HG02678 (cell line): Measurements from ENCODE around the gene NELFE.
"Not testable (repeated sequence)": the region's sequence is repeated elsewhere in the genome, so short reads cannot be mapped to it uniquely, and the experiment has no call there.

Experiments used
- ATAC-seq: cut with Tn5 transposase; IDR thresholded peaks from one replicate; pipeline ENCODE4 v1.9.1; 2021; ENCODE audit warnings: mild to moderate bottlenecking, moderate library complexity; ENCODE audit not compliant: unreplicated experiment

NELFE gene

GRCh38 chr6:31919624-31920303 lies 39.0 kb downstream of the NELFE start:
- ATAC-seq: no peak

DNA sequence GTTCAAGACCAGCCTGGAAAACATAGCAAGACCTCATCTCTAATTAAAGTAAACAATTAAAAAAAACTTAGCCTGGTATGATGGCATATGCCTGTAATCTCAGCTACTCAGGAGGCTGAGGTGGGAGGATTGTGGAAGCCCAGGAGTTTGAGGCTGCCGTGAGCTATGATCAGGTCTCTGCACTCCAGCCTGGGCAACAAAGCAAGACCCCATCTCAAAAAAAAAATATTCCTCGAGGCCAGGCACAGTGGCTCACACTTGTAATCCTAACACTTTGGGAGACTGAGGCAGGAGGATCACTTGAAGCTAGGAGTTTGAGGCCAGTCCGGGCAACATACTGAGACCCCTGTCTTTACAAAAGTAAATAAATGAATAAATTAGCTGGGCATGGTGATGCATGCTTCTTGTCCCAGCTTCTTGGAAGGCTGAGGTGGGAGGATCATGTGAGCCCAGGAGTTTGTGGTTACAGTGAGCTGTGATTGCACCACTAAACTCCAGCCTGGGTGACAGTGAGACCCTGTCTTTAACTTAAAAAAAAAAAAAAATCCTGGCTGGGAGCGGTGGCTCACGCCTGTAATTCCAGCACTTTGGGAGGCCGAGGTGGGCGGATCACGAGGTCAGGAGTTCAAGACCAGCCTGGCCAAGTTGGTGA lies 40.6 kb downstream of the NELFE start:
- no peak for ATAC-seq

DNA sequence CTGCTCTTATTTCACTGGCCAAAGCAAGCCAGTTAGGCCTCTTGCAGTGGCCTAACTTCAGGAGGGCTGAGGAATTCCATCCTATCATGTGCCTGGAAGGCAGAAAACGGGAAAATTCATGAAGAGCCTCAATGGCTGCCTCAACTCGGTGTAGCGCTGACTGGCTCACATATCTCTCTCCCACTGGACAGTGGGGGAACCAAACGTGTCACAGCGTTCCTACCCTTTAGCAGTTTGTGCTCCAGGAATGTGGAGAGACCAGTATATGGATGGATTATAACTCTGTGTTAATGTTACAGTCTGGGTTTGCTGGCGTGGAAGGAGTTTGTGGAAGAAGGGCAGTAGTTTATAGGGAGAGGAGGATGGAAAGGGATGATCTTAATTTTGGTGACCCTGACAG lies 43.0 kb downstream of the NELFE start:
- no peak for ATAC-seq

DNA sequence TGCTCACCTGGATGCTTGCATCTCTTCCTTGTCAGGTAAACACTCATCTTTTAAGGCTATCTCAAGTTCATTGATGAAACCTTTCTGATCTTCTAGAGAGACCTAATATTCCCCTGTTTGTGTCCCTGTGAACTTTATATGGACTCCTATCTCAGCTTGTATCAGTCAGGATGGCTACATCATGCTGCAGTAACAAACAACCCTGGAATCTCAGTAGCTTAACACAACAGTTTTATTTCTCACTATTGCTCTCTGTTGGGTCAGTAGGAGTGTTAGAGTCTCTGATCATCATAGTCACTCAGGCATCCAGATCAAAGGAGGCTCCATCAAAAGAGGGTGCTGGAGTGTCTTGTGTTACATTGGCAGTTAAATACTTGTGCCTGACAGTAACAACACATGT lies 43.4 kb downstream of the NELFE start:
- ATAC-seq: no peak

- ATAC-seq: no peak
These were observed 46.8 kb downstream of the NELFE start for GRCh38 chr6:31911826-31912585.

- ATAC-seq: not testable (repeated sequence)
These were observed 49.5 kb downstream of the NELFE start for GRCh38 chr6:31909298-31909697.

GRCh38 chr6:31908791-31909190 lies 50.0 kb downstream of the NELFE start:
- peak; percentile 76 for ATAC-seq

GRCh38 chr6:31908255-31908654 lies 50.5 kb downstream of the NELFE start:
- ATAC-seq: not testable (repeated sequence)

DNA sequence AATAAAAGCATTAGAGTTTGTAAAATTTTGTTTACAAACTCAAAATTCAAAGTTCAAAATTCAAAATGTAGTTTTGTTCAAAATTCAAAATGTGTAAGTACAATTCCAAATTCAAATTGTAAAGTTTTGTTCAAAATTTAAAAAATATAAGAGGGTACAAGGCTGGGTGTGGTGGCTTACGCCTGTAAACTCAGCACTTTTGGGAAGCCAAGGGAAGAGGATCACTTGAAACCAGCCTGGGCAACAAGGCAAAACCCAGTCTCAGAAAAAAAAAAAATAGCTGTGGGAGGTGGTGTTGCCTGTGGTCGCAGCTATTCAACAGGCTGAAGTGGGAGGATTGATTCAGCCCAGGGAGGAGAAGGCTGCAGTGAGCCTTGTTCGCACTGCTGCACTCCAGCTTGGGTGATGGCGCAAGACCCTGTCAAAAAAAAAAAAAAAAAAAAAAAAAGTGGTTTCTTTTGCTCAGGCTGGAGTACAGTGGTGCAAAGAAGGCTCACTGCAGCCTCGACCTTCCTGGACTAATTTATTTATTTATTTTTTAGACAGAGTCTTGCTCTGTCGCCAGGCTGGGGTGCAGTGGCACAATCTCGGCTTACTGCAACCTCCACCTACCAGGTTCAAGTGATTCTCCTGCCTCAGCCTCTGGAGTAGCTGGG lies 51.5 kb downstream of the NELFE start:
- no peak for ATAC-seq

GRCh38 chr6:31906727-31907126 lies 52.0 kb downstream of the NELFE start:
- not testable (repeated sequence) for ATAC-seq

DNA sequence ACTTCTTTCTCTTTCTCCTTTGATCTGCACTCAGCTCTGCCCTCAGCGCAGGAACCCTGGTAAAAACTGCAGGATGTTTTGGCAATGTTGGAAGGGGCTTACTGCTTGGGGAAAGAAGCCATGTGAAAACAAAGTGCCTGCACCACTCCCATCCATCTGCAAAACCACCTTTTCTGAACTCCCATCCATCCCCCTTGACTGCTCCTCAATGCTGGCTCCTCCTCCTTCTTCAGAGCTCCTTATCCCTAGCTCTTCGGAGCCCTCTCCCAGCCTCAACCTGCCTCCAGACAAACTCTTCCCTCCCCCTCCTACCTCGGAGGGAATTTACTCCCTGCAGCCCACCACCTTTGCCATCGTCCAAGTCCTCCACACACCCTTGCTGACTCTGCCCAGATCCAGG lies 52.6 kb downstream of the NELFE start:
- no peak for ATAC-seq

DNA sequence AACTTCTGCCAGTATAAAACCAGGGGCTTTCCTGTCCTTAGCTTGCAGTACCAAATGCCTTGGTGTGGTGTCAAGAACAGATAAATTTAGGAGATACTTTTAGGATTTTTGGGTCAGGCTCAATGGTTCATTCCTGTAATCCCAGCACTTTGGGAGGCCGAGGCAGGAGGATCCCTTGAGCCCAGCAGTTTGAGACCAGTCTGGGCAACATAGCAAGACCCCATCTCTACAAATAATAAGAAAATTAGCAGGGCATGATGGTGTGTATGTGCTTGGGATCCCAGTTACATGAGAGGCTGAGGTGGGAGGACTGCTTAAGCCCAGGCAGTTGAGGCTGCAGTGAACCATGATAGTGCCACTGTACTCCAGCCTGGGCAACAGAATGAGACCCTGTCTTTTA lies 53.7 kb downstream of the NELFE start:
- ATAC-seq: no peak

DNA sequence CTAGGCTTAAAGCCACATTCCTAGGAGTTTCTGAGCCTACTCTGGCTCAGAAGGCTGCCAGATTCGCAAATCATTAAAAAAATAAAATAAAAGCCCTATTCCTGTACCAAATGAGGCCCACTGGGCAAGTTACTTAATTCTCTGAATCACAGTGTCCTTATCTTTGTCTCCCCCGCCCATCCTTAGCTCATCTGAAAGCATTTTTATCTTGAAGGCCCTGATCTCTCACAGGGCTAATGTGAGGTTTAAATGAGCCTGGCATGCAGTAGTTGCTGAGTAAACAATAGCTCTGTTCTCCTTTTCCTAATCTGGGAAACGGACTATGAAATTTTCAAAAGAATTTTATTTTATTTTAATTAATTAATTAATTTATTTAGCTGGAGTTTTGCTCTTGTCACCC lies 54.8 kb downstream of the NELFE start:
- no peak for ATAC-seq
